HG02623 (cell line): Measurements from ENCODE around the gene RHPN2.
"Not testable (repeated sequence)": the region's sequence is repeated elsewhere in the genome, so short reads cannot be mapped to it uniquely, and the experiment has no call there.

Source experiments
- ATAC-seq: cut with Tn5 transposase; IDR thresholded peaks from one replicate; pipeline ENCODE4 v1.9.1; 2021; ENCODE audit warnings: moderate library complexity; ENCODE audit not compliant: unreplicated experiment

The RHPN2 gene

GRCh38 chr19:33032218-33032781 lies 32.4 kb downstream of the RHPN2 start:
- no peak for ATAC-seq

GRCh38 chr19:33029746-33030303 lies 34.9 kb downstream of the RHPN2 start:
- no peak for ATAC-seq

GRCh38 chr19:33026602-33027001 lies 38.1 kb downstream of the RHPN2 start:
- not testable (repeated sequence) for ATAC-seq

- not testable (repeated sequence) for ATAC-seq
These were observed 39.0 kb downstream of the RHPN2 start for GRCh38 chr19:33025468-33026238.

GRCh38 chr19:33024398-33024797 lies 40.3 kb downstream of the RHPN2 start:
- no peak for ATAC-seq

GRCh38 chr19:33022472-33023116 lies 42.1 kb downstream of the RHPN2 start:
- ATAC-seq, result no peak

- not testable (repeated sequence) for ATAC-seq
These were observed 53.8 kb downstream of the RHPN2 start for GRCh38 chr19:33010891-33011290.

GRCh38 chr19:33008738-33009137 lies 56.0 kb downstream of the RHPN2 start:
- ATAC-seq, result no peak

- ATAC-seq, result no peak
These were observed 59.2 kb downstream of the RHPN2 start for GRCh38 chr19:33005440-33005839.

GRCh38 chr19:33003424-33004024 lies 61.2 kb downstream of the RHPN2 start:
- not testable (repeated sequence) for ATAC-seq

GRCh38 chr19:33002126-33002865 lies 62.4 kb downstream of the RHPN2 start:
- ATAC-seq, result not testable (repeated sequence)

- ATAC-seq, result no peak
These were observed 63.8 kb downstream of the RHPN2 start for GRCh38 chr19:33000910-33001309.

GRCh38 chr19:33000510-33000909 lies 64.2 kb downstream of the RHPN2 start:
- ATAC-seq, result no peak

GRCh38 chr19:32998722-32999121 lies 66.0 kb downstream of the RHPN2 start:
- no peak for ATAC-seq

GRCh38 chr19:32997716-32998355 lies 66.9 kb downstream of the RHPN2 start:
- no peak for ATAC-seq

- not testable (repeated sequence) for ATAC-seq
These were observed 67.6 kb downstream of the RHPN2 start for GRCh38 chr19:32997061-32997464.

GRCh38 chr19:32995966-32996365 lies 68.7 kb downstream of the RHPN2 start:
- ATAC-seq, result not testable (repeated sequence)

- ATAC-seq, result no peak
These were observed 76.0 kb downstream of the RHPN2 start for GRCh38 chr19:32988724-32989123.

GRCh38 chr19:32988254-32988653 lies 76.4 kb downstream of the RHPN2 start:
- not testable (repeated sequence) for ATAC-seq

GRCh38 chr19:32982488-32982887 lies 82.2 kb downstream of the RHPN2 start:
- not testable (repeated sequence) for ATAC-seq
